PFSK-1 (cell line): ENCODE results near the gene ACOXL.

Source experiments
- FOXP2 ChIP-seq: optimal IDR thresholded peaks from 2 replicates; pipeline ENCODE3; 2011; ENCODE audit warnings: borderline replicate concordance, control low read depth, inconsistent platforms; ENCODE audit not compliant: insufficient read depth; ENCODE audit errors: extremely low read length, extremely low read depth
- POLR2AphosphoS5 ChIP-seq: IDR thresholded peaks from 2 replicates; pipeline ENCODE4 v1.6.1; 2012; ENCODE audit warnings: low read depth, mild to moderate bottlenecking, control low read depth, low read length, moderate library complexity
- REST ChIP-seq, 2 experiments: IDR thresholded peaks; 2 replicates each; pipeline versions ENCODE4 v1.6.1 to v1.8.0; 2011 to 2012; ENCODE audit warnings: low read depth in 2 of 2, low read length in 2 of 2, control low read depth in 1 of 2, inconsistent platforms in 1 of 2, mild to moderate bottlenecking in 1 of 2, moderate library complexity in 1 of 2; ENCODE audit not compliant: insufficient read depth in 1 of 2
- SIN3A ChIP-seq: IDR thresholded peaks from 2 replicates; pipeline ENCODE4 v1.6.1; 2012; ENCODE audit warnings: mild to moderate bottlenecking, low read length, moderate library complexity, borderline replicate concordance; ENCODE audit not compliant: insufficient read depth
- TAF1 ChIP-seq: IDR thresholded peaks from 2 replicates; pipeline ENCODE4 v1.6.1; 2012; ENCODE audit warnings: low read length, control low read depth, borderline replicate concordance; ENCODE audit not compliant: insufficient read depth

ACOXL gene

GRCh38 chr2:110800611-110801402, 68.4 kb downstream of the ACOXL start:
- TF ChIP-seq POLR2AphosphoS5 (no peak), REST (IDR thresholded peaks at IDR 0.05; ENCODE audit: insufficient read depth in 1 of 2, low read depth in 2 of 2, low read length in 2 of 2) (no peak), SIN3A (no peak), FOXP2 (no peak), TAF1 (no peak)

- TF ChIP-seq REST (IDR thresholded peaks at IDR 0.05; ENCODE audit: insufficient read depth in 1 of 2, low read depth in 2 of 2, low read length in 2 of 2) (no peak), POLR2AphosphoS5 (no peak), SIN3A (no peak), FOXP2 (no peak), TAF1 (no peak)
Observed at GRCh38 chr2:110802208-110802932, 70.0 kb downstream of the ACOXL start.

- no peak for TF ChIP-seq SIN3A
- TF ChIP-seq REST (IDR thresholded peaks at IDR 0.05; ENCODE audit: insufficient read depth in 1 of 2, low read depth in 2 of 2, low read length in 2 of 2) = no peak
- TF ChIP-seq FOXP2 = no peak
- no peak for TF ChIP-seq POLR2AphosphoS5
- no peak for TF ChIP-seq TAF1
Observed at GRCh38 chr2:110804433-110804832, 72.1 kb downstream of the ACOXL start.

- no peak for TF ChIP-seq REST (IDR thresholded peaks at IDR 0.05; ENCODE audit: insufficient read depth in 1 of 2, low read depth in 2 of 2, low read length in 2 of 2)
- TF ChIP-seq SIN3A = no peak
- no peak for TF ChIP-seq TAF1
- TF ChIP-seq POLR2AphosphoS5 = no peak
- no peak for TF ChIP-seq FOXP2
Observed at GRCh38 chr2:110804915-110805314, 72.5 kb downstream of the ACOXL start.
